Uterus (tissue), 4 donors: ENCODE results near the gene CSGALNACT2. TPM values are rescaled to one million over a fixed set of nuclear protein-coding genes. Genes with fewer than 3 reads are reported as not detected.

ENCODE experiments used
- DNase-seq, 2 donors: peaks; one replicate each; pipeline ENCODE4 v3.0.0-alpha.2; 2019 to 2020
- H3K27ac ChIP-seq, 2 donors: fragments of 200-600 bp; sonication (generic); 1 replicate in 1 of 2; 2 replicates in 1 of 2; pipeline ENCODE4 v1.5.1; 2016 to 2018
- H3K27me3 ChIP-seq, 2 donors: fragments of 200-600 bp; sonication (generic); one replicate each; pipeline ENCODE4 v1.5.1; 2018 to 2019; ENCODE audit warnings: control low read depth in 1 of 2
- H3K36me3 ChIP-seq, 2 donors: fragments of 200-600 bp; sonication (generic); one replicate each; pipeline ENCODE4 v1.5.1; 2019; ENCODE audit warnings: control low read depth in 1 of 2
- H3K4me1 ChIP-seq, 2 donors: fragments of 200-600 bp; sonication (generic); one replicate each; pipeline ENCODE4 v1.5.1; 2018 to 2019; ENCODE audit warnings: control low read depth in 1 of 2
- H3K4me3 ChIP-seq, 2 donors: fragments of 200-600 bp; sonication (generic); 1 replicate in 1 of 2; 2 replicates in 1 of 2; pipeline ENCODE4 v1.5.1; 2018 to 2019; ENCODE audit warnings: mild to moderate bottlenecking in 1 of 2
- H3K9me3 ChIP-seq, 2 donors: fragments of 200-600 bp; sonication (generic); one replicate each; pipeline ENCODE4 v1.5.1; 2019; ENCODE audit warnings: control low read depth in 1 of 2
- CTCF ChIP-seq, 4 experiments: fragments of 200-600 bp in 2 of 4; fragments of 450-650 bp in 2 of 4; sonication (generic) in 2 of 4; IDR thresholded peaks; one replicate each; pipeline ENCODE4 v1.5.1; 2016 to 2019; ENCODE audit warnings: antibody characterized with exemption in 4 of 4, mild to moderate bottlenecking in 2 of 4, moderate library complexity in 1 of 4
- POLR2A ChIP-seq, 2 donors: fragments of 450-650 bp; IDR thresholded peaks; one replicate each; pipeline ENCODE4 v1.6.1; 2016; ENCODE audit warnings: antibody characterized with exemption in 2 of 2, mild to moderate bottlenecking in 1 of 2, moderate library complexity in 1 of 2
- intact Hi-C: fragments of 100-400 bp; cut with DNase I; formaldehyde crosslinking; loops from one replicate; pipeline ENCODE4 v1.15.1; 2023; ENCODE audit warnings: low total_unique reads
- total RNA-seq, 4 donors: library from RNA; depleted of rRNA in 3 of 4; stranded (reverse); fragments of >200 nt in 3 of 4; gene quantifications; one replicate each; pipeline versions ENCODE4 v1.1.0 to v1.2.4, GENCODE V29; 2014 to 2023
- donor health status: DM: yes; HTN: yes; CAD: no.

CSGALNACT2 gene
- total RNA-seq, 4 donors from 2014 or later: 18.4 to 43.7 (median 25.1) TPM

- intact Hi-C loops: no loop called here
- no peak for TF ChIP-seq CTCF (IDR thresholded peaks at IDR 0.05)
- TF ChIP-seq POLR2A (IDR thresholded peaks at IDR 0.05): no peak
- Histone ChIP-seq H3K27ac (no peak overlapping the region), H3K4me1 (peaks cover 0 to 8% of the 10 kb centered on the region in 2 donors), H3K27me3 (no peaks in the 10 kb centered on the region), H3K4me3 (no peak overlapping the region), H3K36me3 (no peaks in the 10 kb centered on the region), H3K9me3 (no peaks in the 10 kb centered on the region)
- no peak for DNase-seq
Measured at GRCh38 chr10:43108951-43109350, 29.3 kb upstream of the CSGALNACT2 start.

GRCh38 chr10:43109671-43110249 is 28.5 kb upstream of the CSGALNACT2 start:
- Histone ChIP-seq H3K9me3 (no peaks in the 10 kb centered on the region), H3K27me3 (no peaks in the 10 kb centered on the region), H3K4me3 (no peak overlapping the region), H3K36me3 (no peaks in the 10 kb centered on the region), H3K4me1 (peaks cover 0 to 5% of the 10 kb centered on the region in 2 donors), H3K27ac (no peak overlapping the region)
- DNase-seq: no peak
- intact Hi-C loops: no loop called here
- TF ChIP-seq CTCF (IDR thresholded peaks at IDR 0.05) (no peak), POLR2A (IDR thresholded peaks at IDR 0.05) (no peak)

GRCh38 chr10:43110338-43111071 is 27.7 kb upstream of the CSGALNACT2 start:
- Histone ChIP-seq H3K4me1 (no peaks in the 10 kb centered on the region), H3K9me3 (no peaks in the 10 kb centered on the region), H3K36me3 (no peaks in the 10 kb centered on the region), H3K4me3 (no peak overlapping the region), H3K27ac (no peak overlapping the region), H3K27me3 (no peaks in the 10 kb centered on the region)
- peak in 1 of 2 donors; percentile 54 for DNase-seq
- intact Hi-C loops: no loop called here
- no peak for TF ChIP-seq CTCF (IDR thresholded peaks at IDR 0.05)
- no peak for TF ChIP-seq POLR2A (IDR thresholded peaks at IDR 0.05)

- DNase-seq: no peak
- Histone ChIP-seq H3K4me3 (no peak overlapping the region), H3K36me3 (no peaks in the 10 kb centered on the region), H3K27ac (no peak overlapping the region), H3K4me1 (no peaks in the 10 kb centered on the region), H3K9me3 (no peaks in the 10 kb centered on the region), H3K27me3 (no peaks in the 10 kb centered on the region)
- no peak for TF ChIP-seq CTCF (IDR thresholded peaks at IDR 0.05)
- TF ChIP-seq POLR2A (IDR thresholded peaks at IDR 0.05): no peak
- intact Hi-C loops: no loop called here
Measured at GRCh38 chr10:43111101-43111500, 27.1 kb upstream of the CSGALNACT2 start.

- Histone ChIP-seq H3K4me3 (no peak overlapping the region), H3K27me3 (no peaks in the 10 kb centered on the region), H3K27ac (no peak overlapping the region), H3K4me1 (no peaks in the 10 kb centered on the region), H3K9me3 (no peaks in the 10 kb centered on the region), H3K36me3 (no peaks in the 10 kb centered on the region)
- no peak for DNase-seq
- TF ChIP-seq CTCF (IDR thresholded peaks at IDR 0.05) (no peak), POLR2A (IDR thresholded peaks at IDR 0.05) (no peak)
- intact Hi-C loops: no loop called here
Measured at GRCh38 chr10:43111921-43112607, 26.2 kb upstream of the CSGALNACT2 start.
